NCI-H2107 treated with DMSO at 0.1 percent for 48 hours (cell line): Measurements from ENCODE around the gene POMC.
"Not testable (repeated sequence)": the region's sequence is repeated elsewhere in the genome, so short reads cannot be mapped to it uniquely, and the experiment has no call there.

Experiments used
- DNase-seq: peaks from one replicate; lab custom pipeline; 2025; ENCODE audit not compliant: unreplicated experiment; lab: John Stamatoyannopoulos, UW

POMC gene

DNA sequence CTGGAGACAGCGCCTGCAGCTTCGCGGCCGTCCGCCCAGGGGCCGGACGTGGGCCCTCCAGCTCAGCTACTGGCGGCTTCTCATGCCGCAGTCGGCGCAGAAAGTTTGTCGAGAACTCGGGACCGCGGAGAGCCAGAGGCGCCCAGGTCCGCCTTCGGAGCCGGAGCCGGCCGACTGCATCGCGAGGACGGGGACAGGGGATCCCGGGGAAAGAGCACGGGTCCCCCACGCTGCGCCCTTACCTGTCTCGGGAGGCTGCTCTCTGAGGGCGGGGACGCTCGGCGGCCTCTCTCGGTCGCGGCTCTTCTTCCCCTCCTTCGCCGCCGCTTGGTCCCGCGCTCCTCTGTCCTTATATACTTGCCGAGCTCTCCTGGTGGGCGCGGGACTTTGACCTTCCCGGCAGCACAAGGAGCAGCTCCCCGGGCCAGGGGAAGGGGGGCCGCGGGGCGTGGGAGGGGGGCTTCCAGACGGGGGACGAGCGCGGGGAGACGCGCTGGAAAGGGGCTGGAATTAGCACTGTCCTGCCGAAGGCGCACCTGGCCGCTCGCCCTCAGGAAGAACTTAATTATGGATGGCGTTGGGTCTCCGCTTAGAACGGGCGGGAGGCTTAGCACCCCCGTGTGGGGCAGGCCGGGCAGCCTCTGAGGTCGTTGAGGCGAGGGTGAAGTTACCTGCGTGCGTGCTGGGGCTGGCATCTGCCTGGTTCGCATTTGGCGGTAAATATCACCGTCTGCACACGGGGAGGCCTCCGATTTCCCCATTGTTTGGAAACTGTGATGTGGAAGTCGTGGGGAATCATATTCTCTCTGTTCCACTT is at the start of gene POMC:
POMC (minus strand) TSS at position 325 of the 817 bp plus-strand sequence. CDS start 3,808 bp downstream, outside the sequence.
- no peak for DNase-seq

DNA sequence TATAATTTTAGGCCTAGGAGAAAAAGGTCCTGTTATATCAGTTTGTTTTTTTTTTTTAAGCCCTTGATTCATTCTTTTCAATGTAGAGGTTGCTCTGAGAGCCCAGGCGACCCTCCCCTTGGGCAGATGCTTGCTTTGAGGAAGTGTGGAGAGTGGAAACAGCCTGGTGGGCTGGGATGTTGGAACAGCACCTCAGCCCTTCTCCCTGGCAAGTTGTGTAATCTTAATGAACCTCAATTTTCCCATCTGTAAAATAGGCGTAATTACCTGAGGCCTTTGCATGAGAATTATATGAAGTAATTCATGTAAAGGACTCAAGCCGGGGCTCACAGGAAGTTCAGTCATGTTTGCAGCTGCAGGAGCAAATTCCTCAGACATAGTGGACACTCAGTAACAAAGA is 49.7 kb upstream of the POMC start:
- DNase-seq, result no peak

DNA sequence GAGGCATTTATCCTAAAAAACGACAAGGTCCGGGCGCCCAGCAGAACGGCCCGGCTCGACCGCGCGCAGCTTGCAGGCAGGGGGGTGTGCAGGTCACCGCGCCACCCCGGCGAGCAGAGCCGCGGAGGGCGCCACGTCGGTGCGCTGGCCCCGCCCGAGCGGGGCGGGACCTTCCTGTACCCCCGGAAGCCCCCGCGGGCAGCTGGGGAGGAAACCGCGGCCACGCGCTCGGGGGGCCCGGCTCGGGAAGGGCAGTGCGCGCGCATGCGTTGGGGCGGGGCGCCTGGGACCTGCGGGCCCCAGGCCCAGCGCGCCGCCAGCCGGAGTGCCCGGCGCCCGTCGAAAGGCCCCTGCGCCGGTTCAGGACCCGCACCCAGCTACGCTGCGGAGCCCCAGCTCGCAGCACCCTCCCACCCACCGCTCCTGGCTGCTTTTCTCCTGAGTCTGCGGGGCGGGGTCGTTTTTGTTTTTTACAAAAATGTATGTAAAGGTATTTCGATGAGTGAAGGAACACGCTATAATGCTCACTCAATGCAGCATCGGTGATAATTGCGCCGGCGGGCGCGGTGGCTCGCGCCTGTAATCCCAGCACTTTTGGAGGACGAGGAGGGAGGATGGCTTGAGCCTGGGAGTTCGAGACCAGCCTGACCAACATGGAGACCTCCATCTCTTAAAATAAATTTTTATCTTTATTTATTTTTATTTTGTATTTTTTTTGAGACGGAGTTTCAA is 47.7 kb upstream of the POMC start:
- no peak for DNase-seq

DNA sequence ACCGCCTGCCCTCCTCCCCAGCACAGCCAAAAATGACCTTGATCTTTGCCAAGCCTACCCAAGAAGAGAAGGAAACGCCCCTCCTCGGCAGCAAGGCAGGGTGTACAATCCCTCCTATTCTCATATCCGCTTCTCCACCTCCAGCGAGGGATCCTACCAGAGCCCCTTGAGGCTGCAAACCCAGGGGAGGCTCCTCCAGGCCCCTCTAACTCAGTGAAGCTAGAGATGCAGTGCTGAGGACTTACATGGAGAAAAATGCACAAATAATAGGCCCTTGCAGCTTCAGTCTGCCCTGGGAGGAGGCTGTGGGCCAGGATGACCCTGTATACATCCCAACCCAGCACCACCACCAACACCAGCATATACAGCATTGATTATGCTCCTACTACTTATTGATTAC is 46.9 kb upstream of the POMC start:
- DNase-seq, result no peak

DNA sequence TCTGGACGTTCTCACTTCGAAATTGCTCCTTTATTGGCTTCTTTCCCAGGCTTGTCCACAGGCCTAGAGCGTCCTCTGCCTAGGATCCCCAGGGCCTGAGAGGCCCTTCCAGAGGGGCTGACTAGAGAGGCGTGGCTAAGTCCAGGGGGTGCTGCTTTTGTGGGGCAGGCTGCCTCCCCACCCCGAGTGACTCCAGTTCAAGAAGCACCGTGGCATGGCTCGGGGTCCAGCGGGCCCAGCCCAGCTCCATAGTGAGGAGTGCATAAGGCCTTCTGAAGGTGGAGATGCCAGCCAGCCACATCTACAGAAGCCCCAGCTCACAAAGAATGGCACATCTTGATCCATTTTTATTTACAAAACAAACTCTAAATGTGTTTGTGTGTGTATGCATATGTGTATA is 44.8 kb upstream of the POMC start:
- no peak for DNase-seq

DNA sequence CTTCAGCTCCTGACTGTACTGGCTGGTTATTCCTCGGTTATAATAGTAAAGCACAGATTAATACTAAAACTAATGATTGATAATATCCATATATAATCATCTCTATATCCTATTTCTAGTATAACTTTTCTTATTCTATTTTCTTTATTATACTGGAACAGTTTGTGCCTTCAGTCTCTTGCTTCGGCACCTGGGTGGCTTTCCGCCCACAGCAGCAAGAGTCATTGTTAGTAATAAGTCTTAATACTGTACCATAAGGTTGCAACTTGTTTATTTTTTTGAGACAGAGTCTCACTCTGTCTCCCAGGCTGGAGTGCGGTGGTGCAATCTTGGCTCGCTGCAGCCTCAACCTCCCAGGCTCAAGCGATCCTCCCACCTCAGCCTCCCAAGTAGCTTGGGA is 42.5 kb upstream of the POMC start:
- DNase-seq, result not testable (repeated sequence)

DNA sequence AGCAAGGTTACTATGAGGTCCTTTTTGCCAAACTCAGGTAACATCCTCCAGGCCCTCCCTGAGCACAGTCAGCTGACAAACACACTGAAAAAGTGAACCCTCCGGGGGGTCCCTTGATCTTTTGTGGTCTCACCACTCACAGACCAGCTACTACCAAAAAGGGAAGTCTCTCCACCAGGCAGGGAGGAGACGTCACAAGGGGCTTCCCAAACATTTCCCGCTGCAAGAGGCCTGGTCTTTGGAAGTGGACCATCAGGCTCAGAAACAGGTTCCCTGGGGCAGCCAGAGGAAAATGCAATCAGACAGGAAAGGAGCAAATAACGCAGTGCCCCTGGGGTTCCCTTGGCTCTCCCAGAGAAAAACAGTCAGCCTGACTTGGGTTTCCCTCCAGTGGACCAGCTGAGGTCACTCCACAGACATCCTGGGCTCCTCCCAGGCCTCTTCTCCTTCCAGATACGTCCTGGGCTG is 38.7 kb upstream of the POMC start:
- no peak for DNase-seq

DNA sequence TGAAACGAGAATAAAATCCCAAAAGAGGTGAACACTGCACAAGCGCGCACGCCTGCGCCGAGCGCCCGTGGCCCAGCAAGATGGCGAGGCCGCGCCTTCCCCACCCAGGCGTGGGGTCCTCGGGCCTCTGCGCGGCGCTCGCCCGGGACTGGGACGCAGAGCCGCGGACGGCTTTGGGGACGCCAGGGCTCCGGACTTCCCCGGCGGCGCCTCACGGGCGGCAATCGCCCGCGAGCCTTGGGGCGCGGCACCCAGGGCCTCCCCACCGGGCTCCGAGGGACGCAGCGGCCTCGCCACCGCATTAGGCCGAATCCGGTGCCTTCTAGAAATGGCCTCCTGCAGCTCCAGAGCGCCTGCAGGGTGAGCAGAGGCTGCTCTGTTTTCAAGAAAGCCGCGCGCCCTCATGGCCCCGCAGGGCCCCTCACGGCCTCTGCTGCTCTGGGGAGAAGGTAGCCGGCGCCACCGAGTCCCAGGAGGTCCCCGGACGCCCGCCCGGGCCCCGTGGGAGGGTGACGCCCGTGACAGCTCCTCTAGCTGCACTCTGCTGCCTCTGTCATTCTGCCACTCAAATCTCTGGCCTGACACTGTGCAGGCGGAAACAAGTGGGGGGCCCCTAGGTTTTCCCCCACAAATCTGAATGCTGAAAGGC is 35.9 kb upstream of the POMC start:
- no peak for DNase-seq

DNA sequence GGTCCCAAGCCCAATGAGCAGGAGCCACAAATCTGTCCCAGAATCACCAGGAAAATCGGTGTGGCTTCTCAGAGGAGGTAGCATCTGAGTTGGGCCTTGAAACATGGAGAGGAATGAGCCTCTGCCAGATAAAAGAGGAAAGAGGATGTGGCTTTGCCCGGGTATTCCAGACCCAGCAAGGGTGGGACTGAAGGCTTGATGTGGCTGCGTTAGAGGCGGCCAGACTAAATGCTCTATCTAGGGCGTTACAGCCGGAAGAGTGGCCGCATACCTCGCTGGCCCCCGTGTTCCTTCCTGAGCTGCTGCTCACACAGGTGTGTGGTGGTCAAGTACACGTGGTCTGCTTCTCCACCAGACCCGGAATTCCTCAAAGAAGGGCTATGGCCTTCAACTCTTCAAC is 33.9 kb upstream of the POMC start:
- DNase-seq, result no peak

DNA sequence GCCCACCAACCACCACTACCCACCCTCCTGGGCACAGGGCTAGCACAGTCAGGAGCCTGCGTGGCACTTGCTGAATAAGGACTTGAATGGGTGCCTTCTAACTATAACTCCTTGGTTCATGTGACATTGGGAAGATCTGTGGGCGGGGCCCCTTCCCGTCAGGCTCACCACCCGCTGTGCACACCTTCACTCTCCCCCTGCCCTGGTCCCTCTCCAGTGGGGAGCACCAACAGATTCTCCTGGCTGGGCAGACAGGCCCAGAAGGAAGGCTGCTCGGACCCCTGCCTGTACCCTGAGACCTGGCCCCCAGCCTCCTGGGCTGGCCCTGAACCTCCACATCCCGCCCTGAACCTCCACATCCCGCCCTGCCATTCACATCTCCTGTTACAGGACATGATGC is 33.4 kb upstream of the POMC start:
- DNase-seq, result no peak

DNA sequence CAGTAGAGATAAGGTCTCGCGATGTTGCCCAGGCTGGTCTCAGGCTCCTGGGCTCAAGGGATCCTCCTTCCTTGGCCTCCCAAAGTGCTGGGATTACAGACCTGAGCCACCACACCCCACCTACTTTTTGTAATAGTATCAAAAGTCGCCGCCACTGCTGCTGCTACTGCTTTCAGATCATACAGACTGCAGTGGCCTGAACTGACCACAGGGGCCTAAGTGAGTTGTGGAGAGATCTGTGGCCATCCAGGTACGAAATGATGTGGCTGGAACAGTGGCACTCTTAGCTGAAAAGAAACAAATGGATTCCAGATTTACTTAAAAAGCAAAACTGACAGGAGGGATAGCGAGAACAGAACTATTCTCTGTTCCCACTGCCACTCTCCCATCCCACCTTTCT is 32.9 kb upstream of the POMC start:
- no peak for DNase-seq

DNA sequence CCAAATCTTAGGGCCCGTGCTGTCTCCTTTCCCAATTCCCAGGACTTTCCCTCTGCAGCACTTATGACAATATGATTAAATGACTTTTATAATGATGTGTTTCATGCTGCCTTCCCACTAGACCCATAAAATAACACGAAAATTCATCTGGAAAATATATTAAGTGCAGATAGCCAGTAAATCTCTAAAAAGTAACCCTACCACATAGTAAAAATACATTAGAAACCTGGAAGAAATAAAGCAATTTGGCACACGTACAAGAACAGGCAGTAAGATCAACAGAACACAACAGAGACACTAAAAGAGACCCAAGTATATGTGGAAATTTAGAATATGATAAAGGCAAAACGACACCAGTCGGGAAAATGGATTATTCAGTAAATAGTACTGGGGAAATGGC is 30.2 kb upstream of the POMC start:
- DNase-seq, result no peak

DNA sequence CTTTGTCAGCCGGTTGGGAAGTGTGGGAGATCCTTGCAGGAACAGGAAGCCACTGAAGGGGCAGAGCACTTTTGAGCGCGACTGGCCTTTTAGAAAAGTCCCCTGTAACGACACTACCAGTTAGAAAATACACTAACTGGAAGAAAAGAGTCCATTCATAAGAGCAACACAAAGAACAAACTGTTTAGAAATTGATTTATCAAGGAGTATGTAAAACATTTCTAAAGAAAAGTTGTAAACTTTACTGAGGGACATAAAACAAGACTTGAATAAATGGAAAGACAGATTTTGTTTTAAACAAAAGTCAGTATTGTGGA is 29.8 kb upstream of the POMC start:
- DNase-seq, result no peak

DNA sequence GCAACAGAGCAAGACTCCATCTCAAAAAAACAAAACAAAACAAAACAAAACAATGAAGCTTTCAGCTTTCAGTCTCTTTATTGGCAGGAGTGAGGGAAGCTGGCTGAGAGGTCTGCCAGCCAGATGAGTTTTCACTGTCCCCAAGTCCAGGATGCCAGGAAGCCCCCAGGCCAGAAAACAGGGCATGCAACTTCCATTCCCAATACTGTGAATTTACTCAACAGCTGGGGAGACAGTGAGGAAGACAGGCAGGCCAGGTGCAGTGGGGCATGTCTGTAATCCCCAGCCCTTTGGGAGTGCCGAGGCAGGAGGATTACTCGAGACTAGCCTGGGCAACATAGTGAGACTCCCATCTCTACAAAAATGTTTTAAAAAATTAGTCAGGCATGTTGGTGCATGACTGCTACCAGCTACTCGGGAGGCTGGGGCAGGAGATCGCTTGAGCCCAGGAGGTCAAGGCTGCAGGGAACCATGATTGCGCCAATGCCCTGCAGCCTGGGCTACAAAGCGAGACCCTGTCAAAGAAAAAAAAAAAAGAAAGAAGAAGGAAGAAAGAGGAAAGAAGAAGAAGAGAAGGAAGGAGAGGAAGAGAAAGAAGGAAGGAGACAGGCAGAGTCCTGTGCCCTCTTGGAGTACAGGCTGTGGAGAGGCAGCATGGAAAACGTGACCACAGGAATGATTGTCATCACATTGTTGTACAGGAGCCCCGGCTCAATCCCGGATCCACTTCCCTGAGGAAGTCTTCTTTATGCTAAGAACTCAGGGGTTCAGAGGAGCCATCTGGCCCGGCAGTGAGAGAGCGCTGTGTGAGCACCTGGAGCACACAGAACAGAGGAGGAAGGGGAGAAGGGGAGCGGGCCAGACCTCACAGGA is 29.2 kb upstream of the POMC start:
- no peak for DNase-seq

DNA sequence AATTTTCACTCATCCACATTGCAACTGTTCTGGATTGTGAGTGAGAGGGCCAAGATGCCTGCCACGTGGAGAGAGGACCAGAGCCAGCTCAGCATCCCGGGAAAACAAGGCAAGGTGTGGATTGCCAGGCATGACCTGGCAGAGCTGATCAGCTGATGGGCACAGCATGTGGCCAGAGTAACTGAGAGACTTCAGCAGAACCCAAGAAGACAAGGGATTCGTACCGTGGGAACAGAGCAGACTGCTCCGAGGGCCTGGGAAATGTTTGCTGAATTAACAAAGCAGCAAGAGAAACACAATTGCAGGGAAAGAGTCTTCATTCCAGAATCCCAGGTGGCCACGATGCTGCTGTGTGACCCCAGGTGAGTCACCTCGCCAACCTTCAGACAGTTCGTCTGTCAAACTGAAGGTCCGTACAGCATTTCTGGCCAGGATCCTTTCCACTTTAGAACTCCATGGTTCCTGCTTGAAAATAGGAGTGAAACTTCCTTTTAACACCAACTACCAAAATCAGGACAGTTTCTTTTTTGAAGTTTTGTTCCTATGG is 26.3 kb upstream of the POMC start:
- DNase-seq, result no peak

DNA sequence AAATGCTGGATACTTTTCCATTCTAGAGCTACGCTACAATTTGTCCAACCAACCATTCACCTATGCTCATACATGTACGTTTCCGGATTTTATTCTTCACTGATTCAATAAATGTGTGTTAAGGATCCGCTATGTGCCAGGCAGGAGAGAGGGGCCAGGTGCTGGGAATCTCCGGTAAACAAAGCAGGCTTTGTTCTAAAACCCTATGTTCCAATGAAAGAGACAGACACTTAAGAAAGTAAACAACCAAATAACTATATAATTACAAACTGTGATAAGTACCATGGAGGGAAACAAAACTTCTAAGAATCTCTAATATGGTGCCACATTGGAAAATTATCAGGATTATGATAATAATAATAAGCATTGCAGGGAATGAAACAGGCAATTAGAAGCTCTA is 22.2 kb upstream of the POMC start:
- peak; percentile 55 for DNase-seq

DNA sequence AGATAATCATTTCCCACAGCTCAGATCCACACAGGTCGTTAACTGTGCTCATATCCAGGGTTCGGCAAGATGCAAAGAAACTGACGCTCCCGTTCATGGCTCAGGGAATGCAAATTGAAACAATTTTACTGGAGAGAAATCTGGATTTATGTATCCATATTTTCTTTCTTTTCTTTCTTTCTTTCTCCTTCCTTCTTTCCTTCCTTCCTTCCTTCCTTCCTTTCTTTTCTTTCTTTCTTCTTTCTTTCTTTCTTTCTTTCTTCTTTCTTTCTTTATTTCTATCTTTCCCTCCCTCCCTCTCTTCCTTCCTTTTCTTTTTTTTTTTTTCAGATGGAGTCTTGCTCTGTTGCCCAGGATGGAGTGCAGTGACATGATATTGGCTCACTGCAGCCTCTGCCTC is 20.0 kb upstream of the POMC start:
- no peak for DNase-seq

DNA sequence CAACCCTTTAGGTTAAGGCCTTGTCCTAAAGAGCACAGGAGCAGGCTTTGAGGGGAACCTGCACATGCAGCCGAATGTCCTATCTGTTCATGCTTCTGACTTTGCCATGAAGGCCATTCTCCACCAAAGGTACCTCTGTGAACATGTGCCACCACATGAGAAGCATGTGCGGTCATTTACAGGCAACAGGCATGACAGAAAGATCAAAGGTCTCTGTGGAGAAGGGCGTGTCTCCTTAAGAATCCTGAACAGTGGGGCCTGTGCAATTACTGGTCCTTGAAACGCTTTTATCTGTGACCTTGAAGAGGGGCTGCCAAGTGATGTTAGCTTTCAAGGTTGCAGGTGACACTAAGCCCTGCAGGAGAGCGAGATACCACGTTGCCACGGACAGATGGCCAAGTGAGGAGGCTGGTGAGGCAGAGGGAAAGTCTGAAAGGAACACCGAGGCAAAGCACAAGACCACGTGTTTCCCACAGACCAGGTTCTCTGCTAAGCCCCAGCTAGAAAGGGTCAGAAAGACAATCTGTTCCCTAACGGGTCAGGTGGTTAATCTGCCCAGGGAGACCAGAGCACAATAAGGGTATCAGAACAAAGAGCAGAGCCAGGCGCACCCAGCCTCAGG is 19.5 kb upstream of the POMC start:
- DNase-seq, result no peak

DNA sequence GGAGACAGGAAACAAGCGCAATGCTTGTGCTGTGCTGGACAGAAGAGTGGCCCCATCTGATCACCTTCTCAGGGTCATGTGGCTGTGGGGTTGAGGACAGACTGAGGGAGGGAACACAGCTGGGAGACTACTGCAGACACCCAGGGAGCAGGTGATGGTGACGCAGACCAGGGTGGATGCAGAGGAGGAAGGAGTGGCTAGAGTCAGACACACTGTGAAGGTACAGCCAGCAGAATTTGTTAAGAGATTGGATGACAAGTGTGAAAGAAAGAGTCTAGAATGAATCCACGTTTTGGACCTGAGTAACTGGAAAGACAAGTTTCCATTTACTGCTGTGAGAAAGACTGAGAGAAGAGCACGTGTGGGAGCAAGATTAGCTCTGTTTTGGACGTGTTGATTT is 15.9 kb upstream of the POMC start:
- no peak for DNase-seq

DNA sequence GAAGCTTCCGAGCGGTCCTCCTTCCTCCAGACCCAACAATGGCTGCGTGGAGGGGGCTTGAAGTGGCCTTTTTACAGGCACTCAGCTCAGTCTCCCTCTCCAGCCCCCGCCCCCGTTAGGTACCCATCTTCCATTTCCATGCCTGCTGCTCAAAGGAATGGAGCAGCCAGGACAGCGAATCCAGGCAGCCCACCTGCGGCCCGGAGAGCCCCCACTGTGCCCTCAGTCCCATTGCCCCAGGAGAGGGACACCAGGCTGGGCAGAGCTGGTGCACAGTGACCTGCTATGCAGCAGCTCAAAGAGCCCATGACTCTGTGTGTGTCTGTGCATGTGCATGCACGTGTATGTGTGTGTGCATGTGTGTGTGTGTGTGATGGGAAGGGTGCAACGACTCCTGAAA is 10.6 kb upstream of the POMC start:
- DNase-seq, result no peak
